GM23248 (cell line): ENCODE results near the gene FAM13C. TPM values are rescaled to one million over a fixed set of nuclear protein-coding genes. Genes with fewer than 3 reads are reported as not detected.

Experiments
- DNase-seq: peaks from one replicate; pipeline ENCODE4 v3.0.0-alpha.2; 2015
- H2AFZ ChIP-seq: fragments of 200-600 bp; sonication (generic); 2 replicates; pipeline ENCODE4 v1.6.1; 2016; ENCODE audit warnings: antibody characterized with exemption
- H3F3A ChIP-seq: fragments of 200-600 bp; sonication (generic); 2 replicates; pipeline ENCODE4 v1.6.1; 2016; ENCODE audit warnings: mild to moderate bottlenecking, antibody characterized with exemption, mixed run types; ENCODE audit not compliant: insufficient read depth
- H3K27ac ChIP-seq: fragments of 200-600 bp; sonication (generic); 2 replicates; pipeline ENCODE4 v1.5.1; 2016; ENCODE audit warnings: mild to moderate bottlenecking
- H3K27me3 ChIP-seq: fragments of 200-600 bp; sonication (generic); replicated peaks from 2 replicates; pipeline ENCODE4 v1.6.1; 2016; ENCODE audit warnings: mild to moderate bottlenecking; ENCODE audit not compliant: insufficient read depth
- H3K36me3 ChIP-seq: fragments of 200-600 bp; sonication (generic); 2 replicates; pipeline ENCODE4 v1.6.1; 2016; ENCODE audit warnings: low read depth, mild to moderate bottlenecking
- H3K4me1 ChIP-seq: fragments of 200-600 bp; sonication (generic); 2 replicates; pipeline ENCODE4 v1.6.1; 2016; ENCODE audit warnings: mild to moderate bottlenecking; ENCODE audit not compliant: insufficient read depth
- H3K4me2 ChIP-seq: fragments of 200-600 bp; sonication (generic); one replicate; pipeline ENCODE4 v1.6.1; 2016; ENCODE audit warnings: mild to moderate bottlenecking; ENCODE audit not compliant: unreplicated experiment
- H3K4me3 ChIP-seq: fragments of 200-600 bp; sonication (generic); 2 replicates; pipeline ENCODE4 v1.5.1; 2016; ENCODE audit warnings: mild to moderate bottlenecking
- H3K79me2 ChIP-seq: fragments of 200-600 bp; sonication (generic); 2 replicates; pipeline ENCODE4 v1.6.1; 2016; ENCODE audit warnings: mild to moderate bottlenecking; ENCODE audit not compliant: insufficient read depth
- H3K9ac ChIP-seq: fragments of 200-600 bp; sonication (generic); 2 replicates; pipeline ENCODE4 v1.6.1; 2016; ENCODE audit warnings: mild to moderate bottlenecking
- H3K9me2 ChIP-seq: fragments of 200-600 bp; sonication (generic); 2 replicates; pipeline ENCODE4 v1.6.1; 2016; ENCODE audit warnings: mixed run types, mild to moderate bottlenecking, moderate library complexity; ENCODE audit not compliant: insufficient read depth
- H3K9me3 ChIP-seq: fragments of 200-600 bp; sonication (generic); one replicate; pipeline ENCODE4 v1.6.1; 2017; ENCODE audit warnings: low read depth
- H4K20me1 ChIP-seq: fragments of 200-600 bp; sonication (generic); 2 replicates; pipeline ENCODE4 v1.6.0; 2016; ENCODE audit not compliant: insufficient read depth
- EZH2 ChIP-seq: fragments of 200-600 bp; sonication (generic); IDR thresholded peaks from 2 replicates; pipeline ENCODE4 v1.6.1; 2018; ENCODE audit warnings: antibody characterized with exemption, mild to moderate bottlenecking; ENCODE audit not compliant: insufficient read depth, poor library complexity, severe bottlenecking
- EZH2phosphoT487 ChIP-seq: fragments of 200-600 bp; sonication (generic); IDR thresholded peaks from 2 replicates; pipeline ENCODE4 v1.6.1; 2018; ENCODE audit warnings: antibody characterized with exemption, moderate library complexity, mild to moderate bottlenecking, low read depth; ENCODE audit not compliant: insufficient read depth
- WGBS, 2 experiments: methylation state at CpG; one replicate each; pipeline ENCODE4 v1.1.6; 2015 to 2017; ENCODE audit warnings: low lambda C conversion rate in 2 of 2, low coverage in 1 of 2; ENCODE audit errors: missing lambda C conversion rate in 2 of 2; 5-methylcytosine and 5-hydroxymethylcytosine counted together
- in situ Hi-C: fragments of 300-500 bp; cut with MboI; formaldehyde crosslinking; loops from 2 replicates; pipeline ENCODE4 v1.15.0; 2020
- polyA plus RNA-seq: library from polyadenylated mRNA; unstranded; fragments of >200 nt; fragmentation: Nextera tagmentation; extraction: Ambion mirVana; gene quantifications from 2 replicates; pipeline ENCODE4 v1.2.1, GENCODE V29; 2016
- total RNA-seq: library from RNA; depleted of rRNA; stranded (reverse); fragments of >200 nt; shearing (Covaris generic); gene quantifications from 2 replicates; pipeline ENCODE4 v1.2.3, GENCODE V29; 2014

The FAM13C gene
- total and polyA plus RNA-seq, 2 experiments from 2014 or later = 0.54 to 0.56 TPM

GRCh38 chr10:59287587-59288255 lies 74.6 kb downstream of the FAM13C start:
- Histone ChIP-seq H4K20me1 (no peaks in the 10 kb centered on the region), H3K27ac (no peak overlapping the region), H3K27me3 (no peaks in the 10 kb centered on the region), H3K79me2 (no peaks in the 10 kb centered on the region), H3F3A (no peaks in the 10 kb centered on the region), H3K4me2 (no peak overlapping the region), H3K9ac (no peak overlapping the region), H2AFZ (no peak overlapping the region), H3K4me1 (no peaks in the 10 kb centered on the region), H3K9me3 (no peaks in the 10 kb centered on the region), H3K4me3 (no peak overlapping the region), H3K9me2 (no peaks in the 10 kb centered on the region), H3K36me3 (no peaks in the 10 kb centered on the region)
- TF ChIP-seq EZH2 = no peak
- TF ChIP-seq EZH2phosphoT487 = no peak
- in situ Hi-C loops = no loop called here
- DNase-seq = no peak
- WGBS, 2 experiments = 57 to 59% methylated on average over 3 of the region's 3 CpGs

- Histone ChIP-seq H3K4me1 (no peaks in the 10 kb centered on the region), H3K9me3 (no peaks in the 10 kb centered on the region), H4K20me1 (no peaks in the 10 kb centered on the region), H3K4me3 (no peak overlapping the region), H3K27me3 (no peaks in the 10 kb centered on the region), H3K79me2 (no peaks in the 10 kb centered on the region), H3K36me3 (no peaks in the 10 kb centered on the region), H3K27ac (no peak overlapping the region), H3F3A (no peaks in the 10 kb centered on the region), H3K4me2 (no peak overlapping the region), H3K9ac (no peak overlapping the region), H3K9me2 (no peaks in the 10 kb centered on the region), H2AFZ (no peak overlapping the region)
- in situ Hi-C loops = no loop called here
- 72 to 76% methylated on average over 4 of the region's 4 CpGs for WGBS, 2 experiments
- no peak for DNase-seq
- TF ChIP-seq EZH2 = no peak
Measured at GRCh38 chr10:59285848-59286247, 76.5 kb downstream of the FAM13C start.

GRCh38 chr10:59285073-59285472 lies 77.3 kb downstream of the FAM13C start:
- Histone ChIP-seq H3K27me3 (no peaks in the 10 kb centered on the region), H3K9me2 (no peaks in the 10 kb centered on the region), H3K4me2 (no peak overlapping the region), H3K9me3 (no peaks in the 10 kb centered on the region), H3K4me3 (no peak overlapping the region), H3K9ac (no peak overlapping the region), H4K20me1 (no peaks in the 10 kb centered on the region), H3K79me2 (no peaks in the 10 kb centered on the region), H3K36me3 (no peaks in the 10 kb centered on the region), H2AFZ (no peak overlapping the region), H3K27ac (no peak overlapping the region), H3F3A (no peaks in the 10 kb centered on the region), H3K4me1 (no peaks in the 10 kb centered on the region)
- in situ Hi-C loops = no loop called here
- 63% methylated on average over 4 of the region's 4 CpGs for WGBS, 2 experiments
- DNase-seq = no peak
- TF ChIP-seq EZH2phosphoT487 (no peak), EZH2 (no peak)

- no peak for DNase-seq
- Histone ChIP-seq H3K4me2 (no peak overlapping the region), H3K9me3 (no peaks in the 10 kb centered on the region), H3K4me3 (no peak overlapping the region), H3K36me3 (no peaks in the 10 kb centered on the region), H3F3A (no peaks in the 10 kb centered on the region), H4K20me1 (no peaks in the 10 kb centered on the region), H3K9me2 (no peaks in the 10 kb centered on the region), H3K27ac (no peak overlapping the region), H2AFZ (no peak overlapping the region), H3K4me1 (no peaks in the 10 kb centered on the region), H3K9ac (no peak overlapping the region), H3K27me3 (no peaks in the 10 kb centered on the region), H3K79me2 (no peaks in the 10 kb centered on the region)
- WGBS, 2 experiments = 48 to 49% methylated on average over 7 of the region's 7 CpGs
- no peak for TF ChIP-seq EZH2phosphoT487
- no peak for TF ChIP-seq EZH2
- in situ Hi-C loops = no loop called here
Measured at GRCh38 chr10:59284118-59284975, 78.0 kb downstream of the FAM13C start.
